Cardiac fibroblast (primary cell): ENCODE results near the gene GNA14.
"Not testable (repeated sequence)": the region's sequence is repeated elsewhere in the genome, so short reads cannot be mapped to it uniquely, and the experiment has no call there.

Experiments used
- DNase-seq, 2 donors: peaks; one replicate each; pipeline versions ENCODE4 v3.0.0 to v3.0.0-alpha.2; 2010; ENCODE audit warnings: low read depth in 2 of 2
- H3K4me3 ChIP-seq, 2 donors: replicated peaks in 1 of 2; 1 replicate in 1 of 2; 2 replicates in 1 of 2; pipeline ENCODE4 v1.5.1; 2011; ENCODE audit warnings: low read depth in 2 of 2, low read length in 2 of 2, mild to moderate bottlenecking in 2 of 2, moderate library complexity in 1 of 2
- TF ChIP-seq, protein P1 (sequence below): IDR thresholded peaks from one replicate; pipeline ENCODE4 v1.5.1; 2011; ENCODE audit warnings: low read depth, mild to moderate bottlenecking, low read length, inconsistent platforms

Gene GNA14

DNA sequence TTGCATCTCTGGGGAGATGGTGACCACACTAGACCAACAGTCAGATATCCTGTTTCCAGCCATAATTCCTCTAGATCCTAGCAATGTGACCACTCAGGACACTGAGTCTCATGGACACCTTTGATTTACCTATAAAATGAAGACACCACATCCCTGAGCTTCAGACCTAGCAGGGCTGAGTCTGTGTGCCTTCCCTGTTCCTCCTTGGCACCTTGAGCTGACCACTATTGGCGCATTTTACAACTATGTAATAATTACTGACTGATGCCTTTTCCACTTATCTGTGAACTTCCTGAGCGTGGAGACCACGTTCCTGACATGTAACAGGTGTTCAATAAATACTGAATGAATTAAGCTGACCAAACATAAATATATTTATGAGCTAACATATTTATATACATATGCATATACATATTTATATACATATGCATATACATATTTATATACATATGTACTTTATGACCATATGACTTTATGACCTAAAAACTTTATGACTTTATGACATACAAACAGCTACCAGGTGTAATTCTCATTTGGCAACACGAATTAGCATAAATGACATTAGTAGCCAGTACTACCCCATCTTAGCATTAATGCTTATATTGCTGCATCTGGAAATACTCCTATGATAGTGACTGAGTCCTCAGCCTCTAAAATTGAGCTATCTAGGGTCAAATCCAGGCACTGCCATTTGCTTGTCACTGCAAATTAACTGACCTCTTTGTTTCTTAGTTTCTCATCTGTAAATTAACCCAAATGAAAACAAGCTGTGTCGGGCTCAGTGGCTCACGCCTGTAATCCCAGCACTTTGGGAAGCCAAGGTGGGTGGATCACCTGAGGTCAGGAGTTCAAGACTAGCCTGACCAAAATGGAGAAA, 150.6 kb downstream of the GNA14 start:
- no peak overlapping the region for H3K4me3 ChIP-seq
- TF ChIP-seq, protein P1, sequence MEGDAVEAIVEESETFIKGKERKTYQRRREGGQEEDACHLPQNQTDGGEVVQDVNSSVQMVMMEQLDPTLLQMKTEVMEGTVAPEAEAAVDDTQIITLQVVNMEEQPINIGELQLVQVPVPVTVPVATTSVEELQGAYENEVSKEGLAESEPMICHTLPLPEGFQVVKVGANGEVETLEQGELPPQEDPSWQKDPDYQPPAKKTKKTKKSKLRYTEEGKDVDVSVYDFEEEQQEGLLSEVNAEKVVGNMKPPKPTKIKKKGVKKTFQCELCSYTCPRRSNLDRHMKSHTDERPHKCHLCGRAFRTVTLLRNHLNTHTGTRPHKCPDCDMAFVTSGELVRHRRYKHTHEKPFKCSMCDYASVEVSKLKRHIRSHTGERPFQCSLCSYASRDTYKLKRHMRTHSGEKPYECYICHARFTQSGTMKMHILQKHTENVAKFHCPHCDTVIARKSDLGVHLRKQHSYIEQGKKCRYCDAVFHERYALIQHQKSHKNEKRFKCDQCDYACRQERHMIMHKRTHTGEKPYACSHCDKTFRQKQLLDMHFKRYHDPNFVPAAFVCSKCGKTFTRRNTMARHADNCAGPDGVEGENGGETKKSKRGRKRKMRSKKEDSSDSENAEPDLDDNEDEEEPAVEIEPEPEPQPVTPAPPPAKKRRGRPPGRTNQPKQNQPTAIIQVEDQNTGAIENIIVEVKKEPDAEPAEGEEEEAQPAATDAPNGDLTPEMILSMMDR: no peak
- DNase-seq: no peak

DNA sequence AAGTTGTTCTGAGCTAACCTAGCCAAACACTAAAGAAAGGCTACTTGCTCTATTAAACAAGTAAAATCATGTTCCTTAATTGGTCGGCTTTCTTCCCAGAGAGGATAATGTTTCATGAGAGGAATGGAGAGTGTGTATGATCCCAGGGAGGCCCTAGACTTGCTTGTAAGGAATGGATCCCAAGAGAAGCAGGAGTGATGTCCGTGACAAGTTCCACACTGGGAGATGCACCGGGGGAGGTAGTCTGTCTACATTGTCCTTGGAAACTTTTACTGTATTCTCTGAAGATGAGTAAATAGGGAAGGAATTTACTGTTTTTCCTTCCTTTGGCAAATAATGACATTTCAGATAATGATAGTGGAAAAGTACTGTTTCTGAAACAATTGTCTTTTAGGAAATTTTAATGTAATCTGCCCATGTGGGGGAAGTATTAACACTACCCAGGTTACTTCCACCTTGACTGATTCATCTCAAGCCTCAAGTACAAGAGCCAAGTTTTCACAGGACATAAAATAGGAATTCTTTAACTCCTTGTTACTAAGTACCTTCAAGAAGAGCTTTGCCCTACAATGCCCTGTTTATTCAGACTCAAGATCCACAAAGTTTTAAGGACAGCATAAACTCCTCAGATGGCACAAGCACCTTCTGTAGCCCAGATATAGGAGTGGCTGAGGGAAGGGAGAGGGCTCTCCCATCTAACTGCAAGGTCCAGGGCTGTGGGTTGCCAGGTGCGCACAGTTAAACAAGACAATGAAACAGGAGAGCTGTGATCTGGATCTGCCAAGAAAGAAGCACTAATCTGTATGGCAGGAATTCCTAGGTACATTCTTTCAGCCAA, 152.1 kb downstream of the GNA14 start:
- TF ChIP-seq, protein P1: no peak
- peak; percentile 77 to 87 for DNase-seq
- H3K4me3 ChIP-seq: no peak overlapping the region

DNA sequence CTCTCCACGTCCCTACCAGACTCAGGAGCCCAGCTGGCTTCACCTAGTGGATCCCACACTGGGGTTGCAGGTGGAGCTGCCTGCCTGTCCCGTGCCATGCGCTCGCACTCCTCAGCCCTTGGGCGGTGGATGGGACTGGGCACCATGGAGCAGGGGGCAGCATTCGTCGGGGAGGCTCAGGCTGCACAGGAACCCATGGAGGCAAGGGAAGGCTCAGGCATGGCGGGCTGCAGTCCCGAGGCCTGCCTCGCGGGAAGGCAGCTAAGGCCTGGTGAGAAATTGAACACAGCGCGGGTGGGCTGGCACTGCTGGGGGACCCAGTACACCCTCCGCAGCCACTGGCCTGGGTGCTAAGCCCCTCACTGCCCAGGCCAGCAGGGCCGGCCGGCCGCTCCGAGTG, 157.8 kb downstream of the GNA14 start:
- not testable (repeated sequence) for DNase-seq, H3K4me3 ChIP-seq

DNA sequence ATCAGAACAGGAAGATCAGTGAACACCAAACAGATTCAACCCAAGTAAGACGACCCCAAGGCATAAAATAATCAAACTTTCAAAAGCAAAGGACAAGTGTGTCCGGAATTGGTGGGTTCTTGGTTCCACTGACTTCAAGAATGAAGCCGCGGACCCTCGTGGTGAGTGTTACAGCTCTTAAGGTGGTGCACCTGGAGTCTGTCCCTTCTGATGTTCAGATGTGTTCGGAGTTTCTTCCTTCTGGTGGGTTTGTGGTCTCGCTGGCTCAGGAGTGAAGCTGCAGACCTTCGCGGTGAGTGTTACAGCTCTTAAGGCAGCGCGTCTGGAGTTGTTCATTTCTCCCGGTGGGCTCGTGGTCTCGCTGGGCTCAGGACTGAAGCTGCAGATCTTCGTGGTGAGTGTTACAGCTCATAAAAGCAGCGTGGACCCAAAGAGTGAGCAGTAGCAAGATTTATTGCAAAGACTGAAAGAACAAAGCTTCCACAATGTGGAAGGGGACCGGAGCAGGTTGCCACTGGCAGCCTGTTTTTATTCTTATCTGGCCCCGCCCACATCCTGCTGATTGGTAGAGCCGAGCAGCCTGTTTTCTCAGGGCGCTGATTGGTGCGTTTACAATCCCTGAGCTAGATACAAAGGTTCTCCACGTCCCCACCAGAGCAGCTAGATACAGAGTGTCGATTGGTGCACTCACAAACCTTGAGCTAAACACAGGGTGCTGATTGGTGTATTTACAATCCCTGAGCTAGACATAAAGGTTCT, 158.5 kb downstream of the GNA14 start:
- H3K4me3 ChIP-seq, DNase-seq: not testable (repeated sequence)

DNA sequence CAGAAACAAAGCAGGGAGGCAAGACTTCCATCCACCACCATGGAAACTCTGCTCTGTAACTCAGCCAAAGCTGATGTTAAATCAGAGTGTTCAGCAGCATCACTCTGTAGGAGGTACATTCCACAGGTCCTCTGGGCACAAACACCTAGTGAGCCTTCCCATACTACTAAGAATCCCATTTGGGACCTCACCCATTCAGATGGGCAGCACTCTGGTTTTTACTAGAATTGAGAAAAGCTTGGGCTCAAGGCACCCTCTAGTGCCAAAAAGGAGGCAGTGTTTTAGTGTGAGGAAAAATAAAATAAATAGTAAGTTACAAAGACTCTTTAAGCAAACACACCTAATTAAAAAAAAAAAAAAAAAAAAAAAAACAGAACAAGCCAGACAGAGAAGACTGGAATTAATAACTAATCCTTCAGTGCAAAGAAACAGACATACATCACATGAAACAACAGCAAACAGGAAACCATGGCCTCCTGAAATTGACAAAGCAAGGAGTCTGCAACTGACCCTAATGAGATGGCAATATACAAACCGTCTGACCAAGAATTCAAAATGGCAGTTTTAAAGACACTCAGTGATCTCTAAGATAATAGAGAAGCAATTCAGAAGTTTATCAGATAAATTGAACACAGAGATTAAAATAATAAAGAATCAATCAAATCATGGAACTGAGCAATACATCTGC, 159.5 kb downstream of the GNA14 start:
- peak; percentile 55 to 66 for DNase-seq

DNA sequence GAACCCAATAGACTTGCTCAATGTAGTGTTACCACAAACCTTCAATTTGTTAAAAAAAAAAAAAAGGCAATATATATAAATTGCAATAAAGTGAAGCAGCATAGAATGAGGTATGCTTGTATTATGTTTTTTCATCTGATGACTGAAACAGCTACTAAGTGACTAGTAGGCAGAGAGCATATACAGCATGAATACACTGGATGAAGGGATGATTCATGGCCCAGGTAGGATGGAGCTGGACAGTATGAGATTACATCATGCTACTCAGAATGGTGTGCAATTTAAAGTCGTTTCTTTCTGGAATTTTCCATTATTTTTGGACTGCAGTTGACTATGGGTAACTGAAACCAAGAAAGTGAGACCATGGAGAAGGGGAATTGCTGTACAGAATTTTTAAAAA, 161.2 kb downstream of the GNA14 start:
- no peak overlapping the region for H3K4me3 ChIP-seq
- DNase-seq: peak in 1 of 2 donors; percentile 55
- TF ChIP-seq, protein P1: no peak

More for the DNA sequence above, 159.5 kb downstream of the GNA14 start:
- TF ChIP-seq, protein P1: peak; percentile 67
- H3K4me3 ChIP-seq: no peak overlapping the region

DNA sequence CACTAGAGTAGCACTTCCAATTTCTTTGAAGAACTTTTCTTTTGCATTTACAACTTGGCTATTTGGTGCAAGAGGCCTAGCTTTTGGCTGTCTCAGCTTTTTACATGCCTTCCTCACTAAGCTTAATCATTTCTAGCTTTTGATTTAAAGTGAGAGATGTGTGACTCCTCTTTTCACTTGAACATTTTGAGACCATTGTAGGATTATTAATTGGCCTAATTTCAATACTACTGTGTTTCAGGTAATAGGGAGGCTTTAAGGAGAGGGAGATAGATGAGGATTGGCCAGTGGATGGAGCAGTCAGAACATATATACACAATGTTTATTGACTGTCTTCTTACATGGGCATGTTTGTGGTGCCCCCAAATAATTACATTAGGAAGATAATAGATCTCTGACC, 161.7 kb downstream of the GNA14 start:
- no peak overlapping the region for H3K4me3 ChIP-seq
- DNase-seq: no peak
- TF ChIP-seq, protein P1: no peak
